GM12874 (cell line): ENCODE measurements around the gene GALT.

Experiments used
- TF ChIP-seq, protein P1 (sequence below): IDR thresholded peaks from 2 replicates; pipeline ENCODE4 v1.5.1; 2011; ENCODE audit warnings: low read depth, mild to moderate bottlenecking, control low read depth, low read length, moderate library complexity; ENCODE audit not compliant: insufficient read depth

Gene GALT

DNA sequence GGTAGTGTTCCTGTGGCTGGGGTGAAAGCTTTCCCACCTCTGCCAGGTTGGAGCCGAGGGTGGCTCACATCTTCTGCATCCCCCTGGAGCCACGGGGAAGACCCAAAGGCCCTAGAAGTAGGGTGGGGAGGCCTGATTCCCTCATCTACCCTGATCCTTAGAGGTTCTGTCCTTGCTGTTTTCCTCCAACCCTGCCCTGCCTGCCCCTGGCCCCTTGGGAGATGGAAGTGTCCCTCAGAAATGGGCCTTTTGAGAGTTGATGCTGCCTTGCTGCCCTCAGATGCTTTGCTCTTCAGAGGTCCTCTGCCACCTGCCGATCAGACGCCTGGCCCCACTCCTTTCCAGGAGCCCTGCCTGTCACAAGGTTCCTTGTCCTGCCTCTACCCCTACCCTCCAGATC is 38.3 kb downstream of the GALT start:
- TF ChIP-seq, protein P1, sequence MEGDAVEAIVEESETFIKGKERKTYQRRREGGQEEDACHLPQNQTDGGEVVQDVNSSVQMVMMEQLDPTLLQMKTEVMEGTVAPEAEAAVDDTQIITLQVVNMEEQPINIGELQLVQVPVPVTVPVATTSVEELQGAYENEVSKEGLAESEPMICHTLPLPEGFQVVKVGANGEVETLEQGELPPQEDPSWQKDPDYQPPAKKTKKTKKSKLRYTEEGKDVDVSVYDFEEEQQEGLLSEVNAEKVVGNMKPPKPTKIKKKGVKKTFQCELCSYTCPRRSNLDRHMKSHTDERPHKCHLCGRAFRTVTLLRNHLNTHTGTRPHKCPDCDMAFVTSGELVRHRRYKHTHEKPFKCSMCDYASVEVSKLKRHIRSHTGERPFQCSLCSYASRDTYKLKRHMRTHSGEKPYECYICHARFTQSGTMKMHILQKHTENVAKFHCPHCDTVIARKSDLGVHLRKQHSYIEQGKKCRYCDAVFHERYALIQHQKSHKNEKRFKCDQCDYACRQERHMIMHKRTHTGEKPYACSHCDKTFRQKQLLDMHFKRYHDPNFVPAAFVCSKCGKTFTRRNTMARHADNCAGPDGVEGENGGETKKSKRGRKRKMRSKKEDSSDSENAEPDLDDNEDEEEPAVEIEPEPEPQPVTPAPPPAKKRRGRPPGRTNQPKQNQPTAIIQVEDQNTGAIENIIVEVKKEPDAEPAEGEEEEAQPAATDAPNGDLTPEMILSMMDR: no peak

DNA sequence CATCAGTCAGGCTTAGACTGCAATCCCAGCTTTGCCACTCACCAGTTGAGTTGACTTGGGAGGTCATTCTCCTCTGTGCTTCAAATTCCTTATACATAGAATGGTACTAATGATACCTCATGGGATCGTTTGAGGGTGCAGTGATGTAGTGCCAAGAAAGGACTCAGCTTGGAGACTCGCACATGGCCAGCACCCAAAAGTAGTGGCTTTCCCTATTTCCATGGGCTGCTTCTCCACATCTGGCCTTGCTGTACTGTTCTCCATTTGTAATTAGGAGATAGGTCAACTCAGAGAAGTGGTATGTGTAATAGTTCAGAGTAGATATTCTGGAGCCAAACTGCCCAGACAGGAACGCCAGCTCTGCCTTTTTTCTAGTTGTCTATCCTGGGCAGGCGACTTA is 39.1 kb downstream of the GALT start:
- TF ChIP-seq, protein P1: no peak

DNA sequence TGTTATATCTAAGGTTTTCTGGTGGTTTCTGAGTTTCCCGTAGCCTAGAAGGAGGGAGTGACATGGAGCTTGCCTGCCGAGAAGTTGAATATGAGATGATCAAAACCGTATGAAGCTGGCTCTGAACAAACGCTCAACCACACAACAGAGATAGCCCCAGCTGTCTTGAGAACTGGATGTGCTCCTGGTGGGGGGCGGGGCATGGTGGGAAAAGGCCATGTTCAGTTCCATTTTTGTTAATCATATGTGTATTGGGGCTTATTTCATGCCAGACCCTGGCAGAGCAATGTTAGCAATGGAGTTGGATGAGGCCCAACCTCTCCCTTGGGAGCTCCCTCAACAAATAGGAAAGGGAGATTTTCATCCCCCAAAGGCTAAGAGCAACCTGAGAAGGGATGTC is 39.8 kb downstream of the GALT start:
- TF ChIP-seq, protein P1: no peak

DNA sequence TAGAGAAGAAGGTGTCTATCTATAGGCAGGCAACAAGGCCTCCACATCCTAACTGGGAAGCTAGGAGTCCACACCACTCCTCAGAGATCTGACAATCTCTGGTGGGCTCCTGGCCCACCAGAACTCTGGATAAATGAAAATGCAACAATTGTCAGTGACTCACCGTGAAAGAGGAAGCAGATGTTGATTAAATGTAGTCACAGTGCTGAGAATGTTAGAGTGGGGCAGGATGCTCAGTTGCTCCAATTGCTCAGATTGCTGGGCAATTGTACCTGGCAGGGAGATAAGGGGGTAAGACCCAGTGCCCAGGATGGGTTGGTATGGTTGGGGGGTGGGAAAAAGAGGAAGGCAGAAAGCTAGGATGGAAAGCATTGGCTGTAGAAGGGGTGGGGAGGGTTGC is 40.3 kb downstream of the GALT start:
- TF ChIP-seq, protein P1: no peak

DNA sequence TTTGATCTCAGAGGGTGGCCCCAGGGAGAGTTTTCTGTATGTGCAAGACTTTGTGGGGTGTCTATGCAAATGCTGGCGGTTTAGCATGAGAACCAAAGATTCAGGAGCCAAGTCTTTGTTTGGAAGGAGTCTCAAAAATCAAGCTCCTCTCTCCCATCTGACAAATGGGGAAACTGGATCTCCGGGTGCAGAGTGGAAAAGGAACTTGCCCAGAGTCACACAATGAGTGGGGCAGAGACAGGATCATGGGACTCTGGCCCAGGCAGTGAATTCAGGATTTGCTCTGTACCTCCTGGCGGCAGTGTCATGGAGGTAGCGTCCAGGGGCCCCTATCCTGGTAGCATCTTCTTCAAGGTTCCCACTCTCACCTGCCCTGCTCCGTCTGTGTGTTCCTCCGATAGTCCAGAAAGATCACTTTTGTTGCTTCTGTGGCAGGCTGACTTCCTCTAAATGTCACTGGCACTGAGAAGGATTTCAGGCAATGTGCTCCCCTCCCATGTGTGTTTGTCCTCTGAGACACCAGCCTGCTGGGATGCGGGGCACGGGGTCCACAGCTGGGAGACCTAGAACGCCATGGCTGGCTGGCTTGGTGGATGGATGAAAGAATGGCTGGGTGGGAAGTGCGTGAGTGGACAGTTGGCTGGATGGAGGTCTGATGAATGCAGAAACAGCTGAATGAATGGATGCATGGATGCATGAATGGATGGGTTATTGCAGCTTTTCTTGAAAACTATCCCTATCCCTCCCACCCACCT is 41.0 kb downstream of the GALT start:
- TF ChIP-seq, protein P1: no peak

DNA sequence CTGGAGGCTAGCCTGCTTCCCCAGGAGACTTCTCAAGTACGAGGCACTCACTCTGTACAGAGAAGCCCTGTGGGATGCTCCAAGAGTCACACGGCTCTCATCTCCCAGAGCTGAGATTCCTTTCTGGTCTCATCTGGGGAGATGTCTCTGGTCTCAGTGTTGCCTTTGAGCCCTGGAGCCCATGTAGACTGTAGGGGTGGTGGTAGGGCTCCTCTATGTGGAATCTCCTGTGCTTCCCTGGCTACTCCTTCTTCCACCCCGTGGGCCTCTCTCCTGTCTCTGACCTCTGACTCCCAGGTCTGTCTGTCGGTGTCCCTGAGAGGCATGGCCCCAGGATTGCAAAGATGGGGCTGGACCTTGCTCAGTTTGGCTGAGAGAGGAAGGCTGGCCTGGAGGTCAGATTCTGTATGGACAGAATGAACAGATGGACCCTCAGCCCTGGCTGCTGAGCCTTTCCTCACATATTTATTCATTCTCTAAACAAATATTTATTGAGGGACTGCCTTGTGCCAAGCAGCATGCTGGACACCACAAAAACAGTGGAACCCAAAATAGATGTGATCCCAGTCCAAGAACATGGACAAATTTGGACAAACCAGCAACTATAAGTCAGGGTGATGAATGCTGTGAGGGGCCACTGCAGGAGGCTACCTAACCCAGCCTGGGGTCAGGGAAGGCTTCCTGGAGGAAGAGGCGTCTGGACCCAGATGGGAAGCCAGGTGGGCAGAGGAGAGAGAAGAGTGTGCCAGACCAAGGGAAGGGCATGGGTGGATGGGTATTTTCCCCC is 42.0 kb downstream of the GALT start:
- TF ChIP-seq, protein P1: no peak

DNA sequence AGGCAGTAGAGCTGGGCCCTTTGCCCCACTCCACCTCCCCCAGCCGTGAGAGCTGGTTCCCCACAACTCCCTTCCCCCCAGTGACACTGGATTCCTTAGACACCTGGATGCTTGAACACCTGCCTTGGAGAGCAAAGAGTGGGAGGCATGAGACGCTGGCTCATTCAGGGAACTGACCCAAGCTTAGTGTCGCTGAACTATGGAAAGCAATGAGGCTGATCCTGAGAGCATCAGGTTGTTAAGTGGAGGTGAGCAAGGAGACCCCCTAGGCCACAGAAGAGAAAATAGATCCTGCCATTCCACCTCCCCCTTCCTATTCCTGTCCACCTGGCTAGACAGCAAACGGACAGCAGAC is 42.6 kb downstream of the GALT start:
- TF ChIP-seq, protein P1: no peak
